ENCODE results near the gene DEK.
A peak's percentile ranks its signal among the peaks of the same experiment; 100 is the strongest.

DEK gene

GRCh38 chr6:18280084-18280483 is 15.8 kb upstream of the DEK start:
- H3K4me3 ChIP-seq (ENCODE audit: low read depth in 1 of 2, low read length in 2 of 2), result no peak overlapping the region
- peaks cover 4% of the 10 kb centered on the region for H3K4me1 ChIP-seq (ENCODE audit: insufficient read depth, low read length)
- no peaks in the 10 kb centered on the region for H3K36me3 ChIP-seq (ENCODE audit: insufficient read depth, low read length)
- no peaks in the 10 kb centered on the region for H3K9me3 ChIP-seq (ENCODE audit: low read length)
- H3K9ac ChIP-seq (ENCODE audit: low read length), result no peak overlapping the region
- H3K27me3 ChIP-seq (ENCODE audit: control insufficient read depth in 1 of 2, insufficient read depth in 2 of 2, low read length in 2 of 2), result peaks cover 22 to 33% of the 10 kb centered on the region in 2 donors
- no peak overlapping the region for H3K27ac ChIP-seq (ENCODE audit: low read depth, low read length)

DNA sequence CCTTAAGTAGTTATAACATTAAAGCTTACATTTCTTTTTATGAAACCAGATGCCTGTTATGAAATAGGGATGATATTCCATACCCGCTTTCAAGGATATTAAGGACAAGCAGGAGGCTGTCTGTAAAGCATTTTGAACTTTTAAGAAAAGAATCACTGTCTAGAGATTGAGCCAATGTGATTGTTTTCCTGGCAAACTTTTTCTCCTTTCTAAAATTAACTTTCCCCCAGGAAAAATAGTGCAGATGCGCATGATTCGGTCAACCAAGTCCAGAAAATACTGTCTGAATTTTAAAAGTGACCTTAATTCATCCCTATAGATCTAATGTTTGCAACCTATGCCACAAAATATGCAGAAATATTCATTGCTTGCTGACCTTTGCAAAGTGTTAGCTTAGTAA is 15.1 kb upstream of the DEK start:
- no peak overlapping the region for H3K4me3 ChIP-seq (ENCODE audit: low read depth in 1 of 2, low read length in 2 of 2)
- no peaks in the 10 kb centered on the region for H3K9me3 ChIP-seq (ENCODE audit: low read length)
- H3K4me1 ChIP-seq (ENCODE audit: insufficient read depth, low read length), result peaks cover 4% of the 10 kb centered on the region
- H3K36me3 ChIP-seq (ENCODE audit: insufficient read depth, low read length), result no peaks in the 10 kb centered on the region
- no peak overlapping the region for H3K27ac ChIP-seq (ENCODE audit: low read depth, low read length)
- peaks cover 24 to 36% of the 10 kb centered on the region in 2 donors for H3K27me3 ChIP-seq (ENCODE audit: control insufficient read depth in 1 of 2, insufficient read depth in 2 of 2, low read length in 2 of 2)
- no peak overlapping the region for H3K9ac ChIP-seq (ENCODE audit: low read length)

DNA sequence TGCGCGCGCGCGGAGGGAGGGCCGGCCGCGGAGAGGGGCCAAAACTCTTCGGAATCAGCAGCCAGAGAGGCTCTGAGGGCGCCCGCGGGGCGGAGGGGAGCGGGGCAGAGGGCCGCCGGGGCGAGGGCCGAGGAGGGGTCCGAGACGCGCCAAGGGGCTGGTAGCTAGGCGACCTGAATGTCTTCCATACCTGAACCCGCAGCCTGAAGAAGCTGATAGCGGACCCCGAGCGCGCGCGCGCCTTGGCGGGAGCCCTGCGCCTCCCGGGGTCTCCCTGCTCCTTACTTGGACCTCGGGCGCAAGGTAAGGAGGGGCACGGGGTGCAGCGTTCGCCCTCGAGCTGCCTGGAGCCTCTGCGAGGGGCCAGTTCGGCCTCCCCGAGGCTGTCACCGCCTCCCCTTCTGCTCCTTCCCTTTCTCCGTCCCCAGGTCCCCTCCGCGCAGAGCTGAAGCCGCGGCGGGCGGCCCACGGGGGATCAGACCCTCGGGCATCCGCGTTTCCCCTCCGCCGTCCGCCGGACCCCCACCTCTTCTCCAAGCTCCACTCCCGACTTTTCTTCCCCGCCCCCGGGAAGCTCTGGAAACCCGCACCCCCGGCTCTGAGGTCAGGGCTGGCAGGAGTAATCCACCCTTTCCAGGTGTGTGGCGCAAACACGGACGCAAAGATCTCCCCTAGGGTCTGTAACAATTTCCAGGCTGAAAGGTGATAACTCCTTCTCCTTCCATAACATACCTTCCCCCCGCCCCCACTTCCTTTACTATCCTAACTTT is 13.1 kb upstream of the DEK start:
- Histone ChIP-seq H3K4me3 (ENCODE audit: low read depth in 1 of 2, low read length in 2 of 2) (peak overlapping the region in 1 of 2 donors; percentile 32), H3K27me3 (ENCODE audit: control insufficient read depth in 1 of 2, insufficient read depth in 2 of 2, low read length in 2 of 2) (peaks cover 24 to 40% of the 10 kb centered on the region in 2 donors), H3K9me3 (ENCODE audit: low read length) (no peaks in the 10 kb centered on the region), H3K36me3 (ENCODE audit: insufficient read depth, low read length) (no peaks in the 10 kb centered on the region), H3K4me1 (ENCODE audit: insufficient read depth, low read length) (peaks cover 4% of the 10 kb centered on the region), H3K27ac (ENCODE audit: low read depth, low read length) (no peak overlapping the region), H3K9ac (ENCODE audit: low read length) (no peak overlapping the region)

GRCh38 chr6:18276610-18277236 is 12.4 kb upstream of the DEK start:
- Histone ChIP-seq H3K4me1 (ENCODE audit: insufficient read depth, low read length) (peaks cover 4% of the 10 kb centered on the region), H3K36me3 (ENCODE audit: insufficient read depth, low read length) (no peaks in the 10 kb centered on the region), H3K9me3 (ENCODE audit: low read length) (no peaks in the 10 kb centered on the region), H3K27me3 (ENCODE audit: control insufficient read depth in 1 of 2, insufficient read depth in 2 of 2, low read length in 2 of 2) (peaks cover 24 to 40% of the 10 kb centered on the region in 2 donors), H3K27ac (ENCODE audit: low read depth, low read length) (no peak overlapping the region), H3K4me3 (ENCODE audit: low read depth in 1 of 2, low read length in 2 of 2) (peak overlapping the region in 1 of 2 donors; percentile 32), H3K9ac (ENCODE audit: low read length) (no peak overlapping the region)

DNA sequence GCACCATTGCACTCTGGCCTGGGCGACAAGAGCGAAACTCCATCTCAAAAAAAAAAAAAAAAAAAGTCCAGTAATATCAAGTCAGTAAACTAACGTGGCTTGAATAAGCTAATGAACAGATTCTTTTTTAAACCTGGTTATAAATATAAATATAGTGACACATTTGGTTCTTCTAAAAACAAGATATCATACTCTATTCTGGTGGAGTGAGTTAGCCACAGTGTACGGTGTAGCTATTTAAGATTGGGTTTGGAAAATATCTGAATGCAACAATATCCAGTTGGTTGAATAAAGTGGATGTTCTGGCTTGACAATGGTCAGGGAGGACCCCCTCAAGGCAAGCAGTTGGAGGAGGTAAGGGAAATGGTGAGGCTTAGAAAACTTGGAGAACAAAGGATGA is 5.9 kb upstream of the DEK start:
- H3K9ac ChIP-seq (ENCODE audit: low read length), result no peak overlapping the region
- peaks cover under 1% of the 10 kb centered on the region for H3K4me1 ChIP-seq (ENCODE audit: insufficient read depth, low read length)
- no peak overlapping the region for H3K4me3 ChIP-seq (ENCODE audit: low read depth in 1 of 2, low read length in 2 of 2)
- H3K27ac ChIP-seq (ENCODE audit: low read depth, low read length), result no peak overlapping the region
- no peaks in the 10 kb centered on the region for H3K9me3 ChIP-seq (ENCODE audit: low read length)
- no peaks in the 10 kb centered on the region for H3K36me3 ChIP-seq (ENCODE audit: insufficient read depth, low read length)
- peaks cover 3 to 8% of the 10 kb centered on the region in 2 donors for H3K27me3 ChIP-seq (ENCODE audit: control insufficient read depth in 1 of 2, insufficient read depth in 2 of 2, low read length in 2 of 2)

GRCh38 chr6:18269717-18270116 is 5.4 kb upstream of the DEK start:
- H3K27ac ChIP-seq (ENCODE audit: low read depth, low read length), result no peak overlapping the region
- peaks cover 5% of the 10 kb centered on the region for H3K4me1 ChIP-seq (ENCODE audit: insufficient read depth, low read length)
- no peak overlapping the region for H3K9ac ChIP-seq (ENCODE audit: low read length)
- H3K9me3 ChIP-seq (ENCODE audit: low read length), result no peaks in the 10 kb centered on the region
- no peak overlapping the region for H3K4me3 ChIP-seq (ENCODE audit: low read depth in 1 of 2, low read length in 2 of 2)
- H3K27me3 ChIP-seq (ENCODE audit: control insufficient read depth in 1 of 2, insufficient read depth in 2 of 2, low read length in 2 of 2), result peaks cover 0 to 3% of the 10 kb centered on the region in 2 donors
- no peaks in the 10 kb centered on the region for H3K36me3 ChIP-seq (ENCODE audit: insufficient read depth, low read length)

GRCh38 chr6:18269253-18269652 is 4.9 kb upstream of the DEK start:
- H3K9me3 ChIP-seq (ENCODE audit: low read length), result no peaks in the 10 kb centered on the region
- peaks cover 5% of the 10 kb centered on the region for H3K4me1 ChIP-seq (ENCODE audit: insufficient read depth, low read length)
- no peak overlapping the region for H3K27ac ChIP-seq (ENCODE audit: low read depth, low read length)
- H3K4me3 ChIP-seq (ENCODE audit: low read depth in 1 of 2, low read length in 2 of 2), result no peak overlapping the region
- H3K36me3 ChIP-seq (ENCODE audit: insufficient read depth, low read length), result no peaks in the 10 kb centered on the region
- peaks cover 0 to 3% of the 10 kb centered on the region in 2 donors for H3K27me3 ChIP-seq (ENCODE audit: control insufficient read depth in 1 of 2, insufficient read depth in 2 of 2, low read length in 2 of 2)
- H3K9ac ChIP-seq (ENCODE audit: low read length), result no peak overlapping the region

- Histone ChIP-seq H3K4me1 (ENCODE audit: insufficient read depth, low read length) (peaks cover 8% of the 10 kb centered on the region), H3K4me3 (ENCODE audit: low read depth in 1 of 2, low read length in 2 of 2) (no peak overlapping the region), H3K9me3 (ENCODE audit: low read length) (no peaks in the 10 kb centered on the region), H3K9ac (ENCODE audit: low read length) (no peak overlapping the region), H3K36me3 (ENCODE audit: insufficient read depth, low read length) (no peaks in the 10 kb centered on the region), H3K27ac (ENCODE audit: low read depth, low read length) (no peak overlapping the region), H3K27me3 (ENCODE audit: control insufficient read depth in 1 of 2, insufficient read depth in 2 of 2, low read length in 2 of 2) (no peaks in the 10 kb centered on the region)
Observed at GRCh38 chr6:18268066-18268465, 3.7 kb upstream of the DEK start.

DNA sequence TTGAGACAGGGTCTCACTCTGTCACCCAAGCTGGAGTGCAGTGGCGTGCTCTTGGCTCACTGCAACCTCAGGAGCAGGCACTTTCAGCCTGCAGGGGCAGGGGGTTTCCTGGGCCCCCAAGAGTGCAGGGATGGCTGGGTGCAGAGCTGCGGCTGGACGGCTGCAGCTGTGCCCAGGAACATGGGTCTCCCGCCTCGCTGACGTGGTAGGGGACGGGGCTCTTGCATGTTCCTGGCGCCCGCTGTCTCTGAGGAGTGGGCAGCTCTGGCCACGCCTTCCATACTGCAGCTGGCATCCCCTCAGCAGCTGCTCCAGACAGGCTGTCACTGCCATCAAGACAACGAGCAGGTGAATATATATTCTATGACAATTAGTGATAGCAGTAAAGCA is 2.2 kb upstream of the DEK start:
- Histone ChIP-seq H3K9ac (ENCODE audit: low read length) (no peak overlapping the region), H3K36me3 (ENCODE audit: insufficient read depth, low read length) (peaks cover 4% of the 10 kb centered on the region), H3K4me3 (ENCODE audit: low read depth in 1 of 2, low read length in 2 of 2) (no peak overlapping the region), H3K9me3 (ENCODE audit: low read length) (no peaks in the 10 kb centered on the region), H3K4me1 (ENCODE audit: insufficient read depth, low read length) (peaks cover 22% of the 10 kb centered on the region), H3K27ac (ENCODE audit: low read depth, low read length) (no peak overlapping the region), H3K27me3 (ENCODE audit: control insufficient read depth in 1 of 2, insufficient read depth in 2 of 2, low read length in 2 of 2) (no peaks in the 10 kb centered on the region)

GRCh38 chr6:18265787-18266522 is 1.6 kb upstream of the DEK start:
- Histone ChIP-seq H3K9ac (ENCODE audit: low read length) (no peak overlapping the region), H3K27me3 (ENCODE audit: control insufficient read depth in 1 of 2, insufficient read depth in 2 of 2, low read length in 2 of 2) (no peaks in the 10 kb centered on the region), H3K4me1 (ENCODE audit: insufficient read depth, low read length) (peaks cover 27% of the 10 kb centered on the region), H3K4me3 (ENCODE audit: low read depth in 1 of 2, low read length in 2 of 2) (no peak overlapping the region), H3K27ac (ENCODE audit: low read depth, low read length) (no peak overlapping the region), H3K36me3 (ENCODE audit: insufficient read depth, low read length) (peaks cover 4% of the 10 kb centered on the region), H3K9me3 (ENCODE audit: low read length) (no peaks in the 10 kb centered on the region)

DNA sequence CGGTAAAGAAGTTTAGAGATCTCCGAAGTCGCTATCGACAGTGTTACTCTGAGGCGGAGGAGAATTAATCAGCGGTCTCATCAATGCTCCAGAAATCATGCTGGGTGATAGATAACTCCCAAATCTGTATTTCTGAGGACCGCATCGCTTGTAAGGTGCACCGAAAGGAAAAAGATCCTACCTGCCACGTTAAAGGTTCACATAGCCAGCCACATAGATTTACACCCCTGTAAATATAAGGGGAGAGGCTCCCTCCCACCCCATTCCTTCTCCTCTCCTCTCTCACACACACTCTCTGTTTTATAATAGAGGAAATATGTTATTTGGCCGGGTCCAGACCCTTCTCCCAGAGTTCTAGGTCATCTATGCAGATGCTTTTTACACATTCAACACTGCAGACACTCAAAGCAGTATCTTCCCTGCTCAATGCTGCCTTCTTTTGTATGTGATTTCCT is 620 bp upstream of the DEK start:
- no peaks in the 10 kb centered on the region for H3K27me3 ChIP-seq (ENCODE audit: control insufficient read depth in 1 of 2, insufficient read depth in 2 of 2, low read length in 2 of 2)
- peak overlapping the region; percentile 78 for H3K27ac ChIP-seq (ENCODE audit: low read depth, low read length)
- no peaks in the 10 kb centered on the region for H3K9me3 ChIP-seq (ENCODE audit: low read length)
- H3K36me3 ChIP-seq (ENCODE audit: insufficient read depth, low read length), result peaks cover 4% of the 10 kb centered on the region
- peaks cover 38% of the 10 kb centered on the region for H3K4me1 ChIP-seq (ENCODE audit: insufficient read depth, low read length)
- H3K4me3 ChIP-seq (ENCODE audit: low read depth in 1 of 2, low read length in 2 of 2), result peak overlapping the region; percentile 86 to 96
- H3K9ac ChIP-seq (ENCODE audit: low read length), result peak overlapping the region; percentile 78

All from muscle layer of colon (tissue), 2 donors.